Colon (tissue), 2 donors: Measurements from ENCODE around the gene BCL2L13.
"Not testable (repeated sequence)": the region's sequence is repeated elsewhere in the genome, so short reads cannot be mapped to it uniquely, and the experiment has no call there.

Source experiments
- FAIRE-seq: peaks from 2 replicates; lab custom pipeline; 2012; peaks lifted over from hg19 to GRCh38; lab: Jason Lieb, UNC
- donor health status: control.
- donor health status: control.

BCL2L13 gene

DNA sequence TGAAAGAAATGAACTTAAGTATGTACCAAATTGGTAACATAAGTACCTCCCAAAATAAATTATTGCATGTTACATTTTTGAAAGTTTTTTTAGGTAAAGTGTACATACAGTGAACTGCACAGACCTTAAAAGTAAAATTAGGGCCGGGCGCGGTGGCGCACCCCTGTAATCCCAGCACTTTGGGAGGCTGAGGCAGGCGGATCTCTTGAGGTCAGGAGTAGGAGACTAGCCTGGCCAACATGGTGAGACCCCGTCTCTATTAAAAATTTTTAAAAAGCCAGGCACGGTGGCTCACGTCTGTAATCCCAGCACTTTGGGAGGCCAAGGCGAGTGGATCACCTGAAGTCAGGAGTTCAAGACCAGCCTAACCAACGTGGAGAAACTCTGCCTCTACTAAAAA is 1.7 kb upstream of the BCL2L13 start:
- FAIRE-seq = not testable (repeated sequence)

DNA sequence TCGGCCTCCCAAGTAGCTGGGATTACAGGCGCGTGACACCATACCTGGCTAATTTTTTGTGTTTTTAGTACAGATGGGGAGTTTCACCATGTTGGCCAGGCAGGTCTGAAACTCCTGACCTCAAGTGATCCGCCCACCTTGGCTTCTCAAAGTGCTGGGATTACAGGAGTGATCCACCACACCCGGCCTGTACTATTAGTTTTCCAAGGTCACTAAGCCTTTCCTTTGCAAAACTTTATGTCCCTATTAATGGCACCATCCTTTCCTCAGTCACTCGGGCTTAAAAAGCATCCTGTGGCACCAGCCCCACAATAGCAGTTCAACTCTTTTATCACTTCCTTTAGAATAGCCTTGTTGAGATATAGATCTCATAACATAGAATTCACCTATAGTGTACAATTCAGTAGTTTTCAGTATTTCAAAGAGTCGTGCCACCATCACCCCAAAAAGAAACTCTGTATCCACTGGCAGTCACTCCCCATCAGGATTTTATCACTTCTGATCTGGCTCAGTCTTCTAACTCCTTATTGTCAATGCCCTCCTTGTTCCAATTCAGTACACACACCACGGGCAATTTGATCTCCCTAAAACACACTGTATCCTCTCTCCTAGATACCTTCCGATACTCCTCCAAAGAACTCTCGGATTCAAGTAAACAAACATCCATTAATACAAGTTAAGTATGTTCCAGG is 921 bp upstream of the BCL2L13 start:
- no peak for FAIRE-seq

DNA sequence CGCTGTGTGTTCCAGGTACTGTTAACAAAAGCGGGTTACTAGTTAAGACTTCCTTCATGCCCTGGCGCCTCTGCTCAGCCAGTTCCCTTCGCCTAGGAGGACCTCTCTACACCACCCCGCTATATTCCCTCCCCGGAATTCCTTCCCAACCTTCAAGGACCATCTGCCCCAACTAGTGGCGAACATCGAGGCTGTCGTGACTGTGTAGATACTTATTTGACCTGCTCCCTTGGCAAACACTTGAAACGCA is 450 bp upstream of the BCL2L13 start:
- FAIRE-seq = no peak

DNA sequence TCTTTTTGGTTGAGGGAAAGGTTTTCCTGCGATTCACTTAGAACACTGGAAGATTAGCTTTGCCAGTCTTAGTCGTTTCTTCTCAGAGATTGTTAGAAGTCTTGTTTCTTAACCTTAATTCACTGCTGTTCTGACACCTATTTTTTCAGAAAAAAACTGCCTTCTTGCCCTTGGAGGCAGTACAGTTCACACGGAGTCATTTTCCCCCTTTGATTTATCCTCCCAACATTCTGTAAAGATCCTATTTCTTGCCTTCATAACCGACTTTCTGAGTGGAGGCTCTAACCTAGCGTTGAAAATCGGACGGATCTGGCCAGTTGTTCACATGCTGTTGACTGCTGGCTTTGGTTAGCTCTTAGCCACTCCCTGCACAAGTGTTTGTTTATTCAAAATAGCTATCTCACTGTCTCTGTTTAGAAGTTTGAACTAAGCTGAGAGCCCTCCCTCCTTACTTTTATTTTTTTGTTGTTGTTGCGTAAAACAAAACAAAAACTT is 737 bp downstream of the BCL2L13 start:
- FAIRE-seq = no peak

DNA sequence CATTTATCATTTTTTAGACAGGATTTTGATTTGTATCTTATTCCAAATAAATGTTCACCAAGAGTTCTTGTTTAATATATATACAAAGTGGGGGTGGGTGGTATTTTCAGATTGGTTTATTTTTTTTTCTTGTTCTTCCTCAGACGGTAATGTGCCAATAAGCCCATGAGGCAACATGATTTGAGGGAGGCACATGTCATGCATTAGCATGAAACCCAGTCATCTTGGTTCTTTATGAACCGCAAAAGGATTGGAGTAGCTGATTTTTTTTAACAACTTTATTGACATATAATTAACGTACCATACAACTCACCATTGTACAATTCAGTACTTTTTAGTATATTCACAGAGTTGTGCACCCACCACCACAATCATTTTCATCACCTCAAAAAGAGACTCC is 2.7 kb downstream of the BCL2L13 start:
- no peak for FAIRE-seq

DNA sequence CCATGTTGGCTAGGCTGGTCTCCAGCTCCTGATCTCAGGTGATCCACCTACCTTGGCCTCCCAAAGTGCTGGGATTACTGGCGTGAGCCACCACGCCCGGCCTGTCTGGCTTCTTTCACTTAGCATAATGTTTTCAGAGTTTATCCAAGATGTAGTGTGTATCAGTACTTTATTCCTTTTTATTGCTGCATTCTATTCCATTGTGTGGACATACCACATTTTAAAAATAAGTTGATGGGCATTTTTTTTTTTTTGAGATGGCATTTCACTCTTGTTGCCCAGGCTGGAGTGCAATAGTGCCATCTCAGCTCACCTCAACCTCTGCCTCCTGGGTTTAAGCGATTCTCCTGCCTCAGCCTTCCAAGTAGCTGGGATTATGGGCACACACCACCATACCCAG is 3.8 kb downstream of the BCL2L13 start:
- not testable (repeated sequence) for FAIRE-seq

DNA sequence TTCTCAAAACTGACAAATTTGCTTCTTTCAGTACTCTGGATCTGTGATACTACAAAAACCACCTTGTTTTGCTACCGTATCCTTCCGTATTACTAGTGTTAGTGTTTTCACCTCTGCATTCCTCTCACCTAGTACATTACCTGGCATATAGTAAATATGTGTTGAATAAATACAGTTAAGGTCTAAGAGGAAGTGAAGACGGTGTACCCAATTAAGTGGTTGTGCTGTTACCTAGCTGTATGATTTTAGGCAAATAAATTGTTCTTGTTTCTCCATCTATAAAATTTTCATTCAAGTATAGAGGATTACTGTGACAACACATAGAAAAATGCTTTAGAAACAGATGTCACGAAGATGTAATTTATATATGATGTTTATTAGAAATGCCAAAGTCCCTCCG is 8.9 kb downstream of the BCL2L13 start:
- no peak for FAIRE-seq

DNA sequence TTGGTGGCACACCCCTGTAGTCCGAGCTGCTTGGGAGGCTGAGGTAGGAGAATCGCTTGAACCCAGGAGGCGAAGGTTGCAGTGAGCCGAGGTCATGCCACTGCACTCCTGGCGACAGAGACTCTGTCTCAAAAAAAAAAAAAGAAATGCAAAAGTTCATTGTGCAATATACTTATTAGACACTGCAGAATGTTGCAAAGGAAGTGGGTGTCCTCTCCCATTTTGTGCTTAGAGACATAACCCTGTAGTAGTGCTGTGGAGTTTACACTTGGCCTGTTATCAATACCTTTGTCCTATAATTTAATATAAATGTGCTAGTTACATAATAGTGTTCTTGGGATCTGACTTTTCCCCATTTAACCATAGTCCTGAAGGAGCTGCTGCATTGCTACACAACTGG is 9.4 kb downstream of the BCL2L13 start:
- no peak for FAIRE-seq

DNA sequence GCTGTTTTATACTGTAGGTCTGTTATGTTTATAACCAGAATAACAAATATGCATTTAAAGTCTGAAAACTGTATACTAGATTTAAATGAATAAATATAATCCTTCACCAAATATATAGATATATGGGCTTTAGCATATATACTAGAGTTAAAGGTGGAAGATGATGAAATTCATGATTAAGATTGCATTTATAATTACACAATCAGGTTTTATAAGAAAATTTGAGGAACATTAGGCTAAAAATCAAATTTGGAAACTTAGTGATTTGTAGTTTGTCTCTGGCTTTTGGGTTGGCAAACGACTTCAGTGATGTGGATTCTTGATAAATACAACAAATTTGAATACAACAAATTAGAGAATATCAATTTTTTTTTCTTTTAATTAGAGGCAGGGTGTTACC is 10.0 kb downstream of the BCL2L13 start:
- FAIRE-seq = no peak

DNA sequence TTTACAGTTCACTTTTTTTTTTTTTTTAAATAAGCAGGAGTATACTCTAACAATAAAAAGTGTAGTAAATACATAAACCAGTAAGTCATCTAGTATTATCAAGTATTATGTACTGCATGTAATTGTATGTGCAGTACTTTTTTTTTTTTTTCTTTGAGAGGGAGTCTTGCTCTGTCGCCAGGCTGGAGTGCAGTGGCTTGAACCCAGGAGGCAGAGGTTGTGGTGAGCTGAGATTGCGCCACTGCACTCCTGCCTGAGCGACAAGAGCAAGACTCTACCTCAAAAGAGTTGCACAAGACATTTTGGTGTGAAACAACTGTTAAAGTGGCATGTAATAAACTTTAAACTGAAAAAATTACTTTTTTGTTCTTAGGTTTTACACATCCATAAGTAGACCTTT is 16.7 kb downstream of the BCL2L13 start:
- FAIRE-seq = no peak

DNA sequence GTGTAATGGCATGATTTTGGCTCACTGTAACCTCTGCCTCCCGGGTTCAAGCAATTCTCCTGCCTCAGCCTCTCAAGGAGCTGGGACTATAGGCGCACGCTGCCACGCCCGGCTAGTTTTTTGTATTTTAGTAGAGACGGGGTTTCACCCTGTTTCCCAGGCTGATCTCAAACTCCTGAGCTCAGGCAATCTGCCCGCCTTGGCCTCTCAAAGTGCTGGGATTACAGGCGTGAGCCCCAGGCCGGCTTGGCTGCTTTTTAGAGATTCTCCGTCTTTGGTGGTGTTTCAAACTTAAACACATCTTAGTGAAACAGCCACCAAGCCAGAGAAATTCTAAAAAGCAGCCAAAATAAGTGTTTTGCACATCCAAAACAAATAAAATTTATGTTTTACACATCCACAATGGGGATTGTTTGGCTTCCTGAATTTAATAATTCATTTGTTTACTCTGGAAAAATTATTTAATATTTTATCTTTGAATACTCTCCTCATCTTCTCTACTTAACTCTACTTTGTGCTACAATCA is 18.4 kb downstream of the BCL2L13 start:
- FAIRE-seq = no peak

DNA sequence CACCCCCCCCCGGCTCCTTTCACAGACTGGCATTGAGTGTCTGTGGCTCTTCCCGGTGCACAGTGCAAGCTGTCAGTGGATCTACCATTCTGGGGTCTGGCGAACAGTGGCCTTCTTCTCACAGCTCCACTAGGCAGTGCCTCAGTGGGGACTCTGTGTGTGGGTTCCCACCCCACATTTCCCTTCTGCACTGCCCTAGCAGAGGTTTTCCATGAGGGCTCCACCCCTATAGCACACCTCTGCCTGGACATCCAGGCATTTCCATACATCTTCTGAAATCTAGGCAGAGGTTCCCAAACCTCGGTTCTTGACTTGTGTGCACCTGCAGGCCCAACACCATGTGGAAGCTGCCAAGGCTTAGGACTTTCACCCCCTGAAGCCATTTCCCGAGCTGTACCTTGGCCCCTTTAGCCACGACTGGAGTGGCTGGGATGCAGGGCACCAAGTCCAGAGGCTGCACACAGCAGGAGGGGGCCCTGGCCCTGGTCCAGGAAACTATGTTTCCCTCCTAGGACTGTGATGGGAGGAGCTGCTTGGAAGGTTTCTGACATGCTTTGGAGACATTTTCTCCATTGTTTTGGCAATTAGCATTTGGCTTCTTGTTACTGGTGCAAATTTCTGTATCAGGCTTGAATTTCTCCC is 26.0 kb downstream of the BCL2L13 start:
- no peak for FAIRE-seq

DNA sequence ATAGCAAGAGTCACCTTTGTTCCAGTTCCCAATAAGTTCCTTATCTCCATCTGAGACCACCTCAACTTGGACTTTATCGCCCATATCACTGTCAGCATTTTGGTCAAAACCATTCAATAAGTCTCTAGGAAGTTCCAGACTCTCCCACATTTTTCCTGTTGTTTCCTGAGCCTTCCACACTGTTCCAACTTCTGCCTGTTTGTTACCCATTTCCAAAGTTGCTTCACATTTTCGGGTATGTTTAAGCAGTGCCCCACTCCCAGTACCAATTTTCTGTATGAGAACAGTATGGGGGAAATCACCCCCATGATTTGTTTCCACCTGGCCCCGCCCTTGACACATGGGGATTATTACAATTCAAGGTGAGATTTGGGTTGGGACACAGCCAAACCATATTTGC is 26.7 kb downstream of the BCL2L13 start:
- FAIRE-seq = no peak

DNA sequence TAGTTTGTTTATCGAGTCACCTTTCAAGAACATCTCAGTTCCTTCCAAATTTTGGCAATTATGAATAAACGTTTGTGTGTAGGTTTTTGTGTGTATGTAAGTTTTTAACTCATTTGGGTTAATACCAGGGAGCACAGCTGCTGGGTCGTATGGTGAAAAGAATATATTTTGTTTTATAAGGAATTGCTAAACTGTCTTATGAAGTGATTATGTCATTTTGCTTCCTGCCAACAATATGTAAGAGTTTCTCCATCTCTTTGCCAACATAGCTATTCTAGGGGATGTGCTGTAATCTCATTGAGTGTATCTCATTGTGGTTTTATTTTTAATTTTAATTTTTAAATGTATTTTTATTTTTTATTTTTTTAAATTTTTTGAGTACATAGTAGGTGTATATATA is 27.3 kb downstream of the BCL2L13 start:
- no peak for FAIRE-seq

DNA sequence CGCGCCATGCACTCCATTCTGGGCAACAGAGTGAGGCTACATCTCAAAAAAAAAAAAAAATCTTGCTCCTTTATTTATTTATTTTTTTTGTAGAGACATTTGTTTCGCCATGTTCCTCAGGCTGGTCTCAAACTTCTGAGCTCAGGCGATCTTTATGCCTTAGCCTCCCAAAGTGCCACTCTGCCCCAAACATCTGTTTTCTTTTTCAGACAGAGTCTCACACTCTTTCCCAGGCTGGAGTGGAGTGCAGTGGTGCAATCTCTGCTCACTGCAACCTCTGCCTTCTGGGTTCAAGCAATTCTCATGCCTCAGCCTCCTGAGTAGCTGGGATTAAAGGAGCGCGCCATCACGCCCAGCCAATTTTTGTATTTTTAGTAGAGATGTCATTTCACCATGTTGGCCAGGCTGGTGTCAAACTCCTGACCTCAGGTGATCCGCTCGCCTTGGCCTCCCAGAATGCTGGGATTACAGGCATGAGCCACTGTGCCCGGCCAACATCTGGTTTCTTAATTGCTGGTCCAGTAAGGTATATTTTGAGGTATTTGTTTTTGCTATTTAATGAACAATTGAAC is 33.0 kb downstream of the BCL2L13 start:
- not testable (repeated sequence) for FAIRE-seq

DNA sequence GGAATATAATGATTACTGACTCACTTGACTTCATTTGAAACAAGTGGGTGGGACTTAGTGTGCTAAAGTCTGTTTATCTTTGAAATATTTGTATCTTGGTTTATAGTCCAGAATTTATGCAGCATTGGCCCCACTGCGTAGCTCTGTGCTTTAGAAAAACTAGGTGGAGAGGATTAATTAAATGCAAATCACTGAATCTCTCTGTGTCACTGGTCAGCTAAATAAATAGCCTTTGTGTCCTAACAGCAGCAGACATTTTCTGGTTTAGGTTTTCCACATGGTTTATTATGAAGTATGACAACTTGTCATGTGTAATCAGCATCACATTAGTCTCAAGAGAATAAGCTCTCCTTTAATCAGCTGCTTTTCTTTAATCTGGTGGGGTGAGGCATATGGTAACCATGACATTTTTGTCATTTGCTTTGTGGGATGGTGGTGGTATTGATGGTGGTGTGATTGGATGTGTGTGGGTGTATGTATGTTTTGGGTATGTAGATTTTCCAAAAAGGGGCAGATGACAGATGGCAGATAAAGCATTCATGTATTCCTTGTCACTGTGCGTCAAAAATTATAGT is 33.9 kb downstream of the BCL2L13 start:
- FAIRE-seq = no peak

DNA sequence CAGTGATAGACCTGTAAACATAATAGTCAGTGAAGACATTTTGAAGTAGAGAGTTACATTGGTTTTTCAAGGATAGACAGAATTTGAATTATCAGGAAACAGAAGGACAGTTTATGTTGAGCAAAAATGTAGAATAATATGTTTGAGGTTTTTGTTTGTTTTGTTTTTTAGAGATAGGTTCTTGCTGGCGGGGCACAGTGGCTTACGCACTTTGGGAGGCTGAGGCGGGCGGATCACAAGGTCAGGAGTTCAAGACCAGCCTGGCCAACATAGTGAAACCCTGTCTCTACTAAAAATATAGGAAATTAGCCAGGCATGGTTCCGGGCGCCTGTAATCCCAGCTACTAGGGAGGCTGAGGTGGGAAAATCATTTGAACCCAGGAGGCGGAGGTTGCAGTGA is 35.6 kb downstream of the BCL2L13 start:
- no peak for FAIRE-seq

DNA sequence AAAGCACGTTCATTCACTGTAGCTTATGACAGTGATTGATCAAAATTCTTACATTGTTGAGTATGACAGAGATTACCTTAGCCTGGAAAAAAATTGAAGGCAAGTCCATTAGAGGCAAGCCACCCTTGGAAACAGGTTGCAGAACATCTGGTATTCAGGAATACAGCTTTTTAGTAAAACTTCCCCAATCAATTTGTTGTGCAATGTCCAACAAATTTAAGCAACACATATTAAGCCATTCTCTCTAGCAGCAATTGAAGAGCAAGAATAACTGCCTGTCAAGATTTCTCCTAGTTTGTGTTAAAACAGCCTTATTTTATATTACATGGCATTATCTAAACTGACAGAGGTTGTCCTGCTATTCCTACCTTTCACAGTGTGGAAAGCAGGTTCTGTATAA is 37.0 kb downstream of the BCL2L13 start:
- no peak for FAIRE-seq

DNA sequence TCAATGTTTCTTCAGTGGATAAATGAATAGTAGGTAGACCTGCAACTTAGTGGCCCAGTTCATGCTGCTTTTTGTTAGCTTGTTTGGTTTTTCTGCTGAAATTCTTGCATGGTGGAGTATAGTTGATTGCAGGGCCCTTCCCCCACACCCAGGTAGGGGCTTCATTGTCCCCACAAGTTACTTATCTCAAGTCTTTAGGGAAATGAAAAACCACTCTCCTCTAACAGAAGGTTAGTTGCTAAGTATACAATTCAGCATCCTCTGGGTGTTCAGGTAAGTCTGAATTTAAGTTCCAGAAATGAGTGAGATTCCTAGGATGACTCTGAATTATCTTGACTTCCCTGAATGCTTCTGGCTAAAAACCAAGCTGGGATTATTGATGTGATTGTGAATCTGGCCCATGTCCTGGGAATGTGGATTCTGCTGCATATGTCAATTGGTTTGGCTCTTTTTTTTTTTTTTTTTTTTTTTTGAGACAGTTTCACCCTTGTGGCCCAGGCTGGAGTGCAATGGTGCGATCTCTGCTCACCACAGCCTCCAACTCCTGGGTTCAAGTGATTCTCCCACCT is 40.3 kb downstream of the BCL2L13 start:
- FAIRE-seq = no peak

DNA sequence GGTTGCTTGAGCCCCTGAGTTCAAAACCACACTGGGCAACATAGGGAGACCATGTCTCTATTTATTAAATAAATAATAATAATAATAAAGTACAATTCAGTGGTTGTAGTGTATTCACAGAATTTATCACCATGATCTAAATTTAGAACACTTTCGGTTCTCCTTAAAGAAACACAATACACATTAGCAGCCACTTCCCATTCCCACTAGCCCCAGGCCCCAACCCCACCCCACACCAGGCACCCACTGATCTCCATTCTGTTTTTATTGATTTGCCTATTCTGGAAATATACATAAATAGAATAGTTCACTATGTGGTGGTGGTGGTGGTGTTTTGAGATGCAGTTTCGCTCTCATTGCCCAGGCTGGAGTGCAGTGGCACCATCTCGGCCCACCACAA is 45.7 kb downstream of the BCL2L13 start:
- FAIRE-seq = no peak

DNA sequence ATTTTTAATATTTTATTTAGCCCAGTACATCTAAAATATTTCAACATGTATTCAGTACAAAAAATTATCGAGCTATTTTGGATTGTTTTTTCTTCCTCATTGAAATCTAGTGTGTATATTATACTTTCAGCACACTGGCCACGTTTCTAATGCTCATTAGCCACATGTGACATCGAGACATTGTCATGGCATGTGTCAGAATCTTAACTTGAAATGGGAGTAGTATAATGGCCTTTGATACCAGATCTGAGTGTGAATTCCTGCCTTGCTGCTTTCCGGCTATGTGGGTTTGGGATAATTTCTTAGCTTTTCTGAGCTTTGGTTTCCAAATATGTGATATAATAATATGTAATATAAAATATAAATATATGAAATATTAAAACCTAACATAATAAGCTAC is 54.3 kb downstream of the BCL2L13 start:
- FAIRE-seq = no peak

DNA sequence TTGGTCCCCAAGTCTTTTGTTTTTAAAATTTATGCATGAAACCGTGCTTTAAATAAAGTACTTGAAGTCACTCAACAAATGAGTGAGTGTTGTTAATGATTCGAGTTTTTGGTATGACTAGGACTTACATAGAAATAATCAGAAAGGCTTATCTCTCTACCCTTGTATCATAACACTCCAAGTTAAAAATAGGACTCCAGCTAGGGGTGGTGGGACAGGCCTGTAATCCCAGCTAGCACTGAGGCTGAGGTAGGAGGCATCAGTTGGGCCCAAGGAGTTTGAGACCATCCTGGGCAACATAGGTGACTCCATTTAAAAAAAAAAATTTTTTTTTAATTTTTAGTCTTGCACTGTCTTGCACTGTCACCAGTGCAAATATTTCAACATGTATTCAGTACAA is 55.6 kb downstream of the BCL2L13 start:
- no peak for FAIRE-seq

DNA sequence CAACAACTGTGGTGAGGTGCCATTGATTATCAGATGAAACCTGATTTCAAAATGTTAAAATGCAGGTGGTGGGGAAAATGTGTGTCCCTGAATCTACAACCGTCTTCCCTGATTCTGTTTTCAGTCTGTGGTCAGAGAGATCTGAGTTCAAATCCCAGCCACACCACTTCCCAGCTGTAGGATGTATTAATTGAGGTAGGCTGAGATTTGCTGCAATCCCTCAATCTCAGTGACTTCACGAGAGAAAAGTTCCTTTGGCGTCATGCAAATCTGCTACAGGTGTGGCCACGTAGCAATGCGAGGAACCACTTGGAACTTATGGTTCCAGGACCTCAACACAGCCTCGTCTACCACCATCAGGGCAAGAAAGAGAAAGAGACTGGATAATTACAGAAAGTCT is 56.2 kb downstream of the BCL2L13 start:
- FAIRE-seq = no peak
